Breast epithelium (tissue), 3 donors: ENCODE measurements around the gene CXCR1.

Experiments used
- POLR2A ChIP-seq: fragments of 450-650 bp; IDR thresholded peaks from one replicate; pipeline ENCODE4 v1.6.1; 2016; ENCODE audit warnings: antibody characterized with exemption, mild to moderate bottlenecking, moderate library complexity
- TF ChIP-seq, protein P1 (sequence below), 3 donors: fragments of 450-650 bp; IDR thresholded peaks; one replicate each; pipeline ENCODE4 v1.5.1; 2016 to 2017; ENCODE audit warnings: antibody characterized with exemption in 3 of 3, mild to moderate bottlenecking in 3 of 3, moderate library complexity in 3 of 3

DNA sequence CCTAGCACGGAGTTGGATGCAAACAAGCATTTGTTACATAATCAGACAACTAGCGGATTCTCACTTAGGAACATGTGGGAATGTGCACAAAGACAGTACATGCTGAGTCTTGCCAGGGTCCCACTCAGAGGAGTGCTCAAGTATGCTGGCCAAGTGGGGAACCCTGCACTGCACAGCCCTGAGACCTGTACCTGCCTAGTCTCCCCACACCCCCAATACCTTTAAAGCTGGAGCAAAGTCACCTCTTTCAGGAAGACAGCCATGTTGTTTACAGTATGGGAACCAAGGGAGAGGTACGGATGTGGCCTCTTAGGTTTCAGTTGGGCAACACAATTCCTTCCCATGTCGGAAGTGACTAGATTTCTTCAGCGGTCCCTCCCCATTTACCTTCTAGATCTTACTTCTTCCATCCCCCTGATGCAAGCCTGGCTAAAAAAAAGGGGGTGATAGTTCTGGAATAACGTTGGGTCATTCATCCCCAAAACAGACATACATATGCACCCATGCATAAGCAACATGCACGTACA is 10.7 kb downstream of the CXCR1 start:
- TF ChIP-seq, protein P1, sequence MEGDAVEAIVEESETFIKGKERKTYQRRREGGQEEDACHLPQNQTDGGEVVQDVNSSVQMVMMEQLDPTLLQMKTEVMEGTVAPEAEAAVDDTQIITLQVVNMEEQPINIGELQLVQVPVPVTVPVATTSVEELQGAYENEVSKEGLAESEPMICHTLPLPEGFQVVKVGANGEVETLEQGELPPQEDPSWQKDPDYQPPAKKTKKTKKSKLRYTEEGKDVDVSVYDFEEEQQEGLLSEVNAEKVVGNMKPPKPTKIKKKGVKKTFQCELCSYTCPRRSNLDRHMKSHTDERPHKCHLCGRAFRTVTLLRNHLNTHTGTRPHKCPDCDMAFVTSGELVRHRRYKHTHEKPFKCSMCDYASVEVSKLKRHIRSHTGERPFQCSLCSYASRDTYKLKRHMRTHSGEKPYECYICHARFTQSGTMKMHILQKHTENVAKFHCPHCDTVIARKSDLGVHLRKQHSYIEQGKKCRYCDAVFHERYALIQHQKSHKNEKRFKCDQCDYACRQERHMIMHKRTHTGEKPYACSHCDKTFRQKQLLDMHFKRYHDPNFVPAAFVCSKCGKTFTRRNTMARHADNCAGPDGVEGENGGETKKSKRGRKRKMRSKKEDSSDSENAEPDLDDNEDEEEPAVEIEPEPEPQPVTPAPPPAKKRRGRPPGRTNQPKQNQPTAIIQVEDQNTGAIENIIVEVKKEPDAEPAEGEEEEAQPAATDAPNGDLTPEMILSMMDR (IDR thresholded peaks at IDR 0.05): no peak
- TF ChIP-seq POLR2A: no peak
